Cardiac muscle cell (in vitro differentiated cells and primary cell): ENCODE results near the gene FOXL3. TPM values are rescaled to one million over a fixed set of nuclear protein-coding genes. Genes with fewer than 3 reads are reported as not detected.

Source experiments
- DNase-seq, 2 donors: peaks; one replicate each; pipeline versions ENCODE4 v3.0.0 to v3.0.0-alpha.2; 2010 to 2017; ENCODE audit warnings: low read depth in 1 of 2, low spot score in 1 of 2
- H3K27ac ChIP-seq: fragments of 200-600 bp; sonication (generic); 2 replicates; pipeline ENCODE4 v1.5.1; 2016
- H3K27me3 ChIP-seq: fragments of 200-600 bp; sonication (generic); 2 replicates; pipeline ENCODE4 v1.6.0; 2016; ENCODE audit warnings: control low read depth
- H3K36me3 ChIP-seq: fragments of 200-600 bp; sonication (generic); 2 replicates; pipeline ENCODE4 v1.5.1; 2016; ENCODE audit warnings: control low read depth
- H3K4me1 ChIP-seq: fragments of 200-600 bp; sonication (generic); 2 replicates; pipeline ENCODE4 v1.8.1; 2017; ENCODE audit warnings: low read depth, mild to moderate bottlenecking, mixed run types
- H3K4me3 ChIP-seq: fragments of 200-600 bp; sonication (generic); 2 replicates; pipeline ENCODE4 v1.5.1; 2016; ENCODE audit warnings: mild to moderate bottlenecking
- H3K9me3 ChIP-seq: fragments of 200-600 bp; sonication (generic); 2 replicates; pipeline ENCODE4 v1.5.1; 2017; ENCODE audit warnings: low read depth, mild to moderate bottlenecking, control low read depth
- CTCF ChIP-seq: IDR thresholded peaks from 2 replicates; pipeline ENCODE4 v1.5.1; 2012; ENCODE audit warnings: low read depth, mild to moderate bottlenecking, low read length
- polyA plus RNA-seq: library from polyadenylated mRNA; unstranded; fragments of >200 nt; fragmentation: Nextera tagmentation; extraction: Ambion mirVana; gene quantifications from 2 replicates; pipeline ENCODE4 v1.2.1, GENCODE V29; 2016
- total RNA-seq: library from RNA; depleted of rRNA; stranded (reverse); fragments of >200 nt; gene quantifications from 2 replicates; pipeline ENCODE4 v1.2.3, GENCODE V29; 2016

FOXL3 gene
- total and polyA plus RNA-seq, 2 experiments from 2014 or later: not detected

- no peak overlapping the region for H3K27ac ChIP-seq
- no peaks in the 10 kb centered on the region for H3K36me3 ChIP-seq
- no peak for TF ChIP-seq CTCF
- H3K9me3 ChIP-seq: no peaks in the 10 kb centered on the region
- H3K4me1 ChIP-seq: no peaks in the 10 kb centered on the region
- H3K27me3 ChIP-seq: peaks cover 5% of the 10 kb centered on the region
- no peak for DNase-seq
- no peak overlapping the region for H3K4me3 ChIP-seq
These were observed 18.0 kb downstream of the FOXL3 start for GRCh38 chr7:307970-308369.

- Histone ChIP-seq H3K27me3 (peaks cover 5% of the 10 kb centered on the region), H3K36me3 (no peaks in the 10 kb centered on the region), H3K9me3 (no peaks in the 10 kb centered on the region), H3K27ac (no peak overlapping the region), H3K4me1 (no peaks in the 10 kb centered on the region), H3K4me3 (no peak overlapping the region)
- no peak for DNase-seq
- no peak for TF ChIP-seq CTCF
These were observed 19.7 kb downstream of the FOXL3 start for GRCh38 chr7:309586-310228.

- H3K4me1 ChIP-seq: no peaks in the 10 kb centered on the region
- H3K36me3 ChIP-seq: no peaks in the 10 kb centered on the region
- TF ChIP-seq CTCF: no peak
- no peak for DNase-seq
- no peak overlapping the region for H3K27ac ChIP-seq
- H3K27me3 ChIP-seq: peaks cover 5% of the 10 kb centered on the region
- no peaks in the 10 kb centered on the region for H3K9me3 ChIP-seq
- no peak overlapping the region for H3K4me3 ChIP-seq
These were observed 21.2 kb downstream of the FOXL3 start for GRCh38 chr7:311131-311680.

GRCh38 chr7:311796-312195, 21.8 kb downstream of the FOXL3 start:
- Histone ChIP-seq H3K4me3 (no peak overlapping the region), H3K27ac (no peak overlapping the region), H3K36me3 (no peaks in the 10 kb centered on the region), H3K4me1 (no peaks in the 10 kb centered on the region), H3K27me3 (peaks cover 5% of the 10 kb centered on the region), H3K9me3 (no peaks in the 10 kb centered on the region)
- DNase-seq: no peak
- no peak for TF ChIP-seq CTCF

GRCh38 chr7:312424-312823, 22.5 kb downstream of the FOXL3 start:
- TF ChIP-seq CTCF: no peak
- Histone ChIP-seq H3K9me3 (no peaks in the 10 kb centered on the region), H3K27ac (no peak overlapping the region), H3K27me3 (peaks cover 5% of the 10 kb centered on the region), H3K36me3 (no peaks in the 10 kb centered on the region), H3K4me3 (no peak overlapping the region), H3K4me1 (no peaks in the 10 kb centered on the region)
- DNase-seq: no peak
